A172 (cell line): ENCODE data around the gene THRB. TPM values are rescaled to one million over a fixed set of nuclear protein-coding genes. Genes with fewer than 3 reads are reported as not detected.
"Not testable (repeated sequence)": the region's sequence is repeated elsewhere in the genome, so short reads cannot be mapped to it uniquely, and the experiment has no call there.

Source experiments
- DNase-seq: peaks from one replicate; pipeline ENCODE4 v3.0.0-alpha.2; 2015; ENCODE audit warnings: low spot score
- total RNA-seq: library from RNA; depleted of rRNA; stranded (reverse); fragments of >200 nt; shearing (Covaris generic); gene quantifications from 2 replicates; pipeline ENCODE4 v1.2.3, GENCODE V29; 2014

Gene THRB
- total RNA-seq, 1 experiment from 2014 or later: not detected

DNA sequence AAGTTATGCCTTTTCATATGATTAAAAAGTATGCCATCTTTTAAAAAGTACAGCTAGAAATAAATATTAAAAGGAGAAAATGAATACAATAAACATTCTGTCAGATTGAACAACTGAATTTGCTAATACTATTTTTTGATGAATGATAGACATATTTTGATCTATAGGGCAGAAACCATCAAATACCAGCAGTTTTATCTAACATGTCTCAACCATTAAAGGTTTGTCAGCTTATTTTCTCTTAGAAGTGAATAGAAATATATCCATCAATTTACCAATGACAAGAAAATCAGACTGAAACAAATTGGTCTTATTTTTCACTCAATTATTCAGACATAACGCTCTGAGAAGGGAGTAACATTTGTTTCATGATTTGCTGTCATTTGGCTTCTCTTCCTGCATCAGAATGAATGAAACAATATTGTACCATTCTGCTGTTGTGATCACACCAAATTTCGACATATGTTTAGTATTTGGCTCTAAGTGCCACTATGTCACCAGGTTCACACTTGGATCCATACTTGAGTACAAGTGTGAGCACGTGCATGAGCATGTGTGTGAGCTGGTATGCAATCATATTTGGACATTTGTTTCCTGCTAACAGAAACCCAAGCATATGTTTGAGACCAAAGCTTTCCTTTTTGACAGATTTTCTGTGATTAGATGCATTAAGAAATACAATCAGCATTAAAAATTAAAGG is 86.5 kb downstream of the THRB start:
- DNase-seq: no peak

DNA sequence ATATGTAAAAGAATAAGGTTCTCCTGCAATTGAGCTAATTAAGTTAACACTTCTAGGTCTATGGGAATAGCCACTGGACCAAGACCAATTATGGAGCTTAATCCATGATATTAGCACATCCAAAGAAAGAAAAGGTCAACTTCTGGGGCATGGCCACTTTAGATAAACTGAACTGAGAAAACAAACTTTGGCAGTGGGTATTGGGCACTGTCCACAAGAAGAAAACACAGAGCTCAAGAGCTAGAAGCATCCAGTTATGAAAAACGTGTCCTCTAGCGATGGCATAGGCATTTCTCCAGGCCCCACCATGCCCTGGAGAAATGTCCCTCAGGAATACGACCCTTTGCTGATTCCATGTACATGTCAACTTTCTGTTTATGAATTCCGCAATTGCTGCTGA is 87.8 kb downstream of the THRB start:
- DNase-seq: no peak

DNA sequence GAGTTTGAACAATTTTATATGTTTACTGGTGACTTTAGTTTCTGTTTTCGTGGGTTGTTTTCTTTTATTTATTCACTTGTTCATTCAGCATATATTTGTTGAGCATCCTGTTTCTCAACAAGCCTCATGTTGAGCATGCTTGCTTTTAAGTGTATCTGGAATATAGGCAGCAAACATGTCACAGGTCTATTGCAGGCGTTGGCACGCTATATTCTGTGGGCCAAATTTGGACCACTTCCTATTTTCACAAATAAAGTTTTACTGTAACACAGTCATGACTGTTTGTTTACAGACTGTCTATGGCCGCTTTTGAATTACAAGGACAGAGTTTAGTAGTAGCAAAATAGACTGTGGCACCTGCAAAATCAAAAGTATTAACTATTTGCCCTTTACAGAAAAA is 89.6 kb downstream of the THRB start:
- no peak for DNase-seq

DNA sequence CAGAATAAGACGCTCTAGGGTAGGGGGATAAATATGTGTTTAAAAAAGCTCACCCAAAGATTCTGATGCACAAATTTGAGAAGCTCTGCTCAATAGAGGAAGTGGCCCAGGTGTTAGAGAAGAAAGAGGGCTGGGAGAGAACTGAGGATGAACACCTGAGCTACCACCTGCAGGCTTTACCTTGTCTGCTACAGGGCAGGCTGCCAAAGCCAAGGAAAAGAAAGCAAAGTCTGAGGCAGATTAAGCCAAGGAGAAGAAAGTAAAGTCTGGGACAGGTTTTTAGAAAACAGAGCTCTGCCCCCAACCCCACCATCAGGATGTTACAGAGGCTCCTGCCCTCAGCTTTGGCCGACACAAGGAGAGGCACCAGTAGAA is 92.9 kb downstream of the THRB start:
- no peak for DNase-seq

DNA sequence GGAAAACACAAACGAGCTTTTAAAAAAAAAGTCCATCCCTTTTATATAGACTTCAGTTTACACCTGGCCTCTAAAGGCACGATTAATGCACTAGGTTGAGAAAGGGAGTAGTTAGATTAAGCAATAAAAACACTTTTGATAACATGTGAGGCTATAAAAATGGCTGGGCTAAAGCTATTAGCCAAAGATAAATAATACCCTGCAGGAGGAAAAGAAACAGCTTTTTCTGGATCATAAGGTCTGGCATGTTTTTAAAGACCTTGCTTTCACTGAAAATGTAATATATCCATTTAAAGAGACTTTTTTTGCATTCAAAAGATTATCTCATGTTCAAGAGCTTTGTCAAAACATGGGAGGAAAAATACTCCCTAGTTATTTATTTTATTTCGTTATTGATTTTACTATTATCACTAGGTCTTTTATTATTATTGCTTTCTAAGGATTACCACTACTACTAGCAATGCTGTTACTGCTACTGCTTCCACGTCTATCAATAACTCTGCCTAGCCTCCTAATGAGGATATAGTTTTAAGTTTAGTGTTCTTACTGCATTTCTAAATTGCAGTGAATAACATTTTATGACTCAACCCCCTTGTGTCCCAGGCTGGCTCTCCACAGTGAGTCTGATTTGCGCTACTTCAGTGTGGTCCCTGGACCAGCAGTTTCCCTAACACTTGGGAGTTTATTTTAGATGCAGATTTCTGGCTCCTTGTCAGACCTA is 93.4 kb downstream of the THRB start:
- DNase-seq: no peak

DNA sequence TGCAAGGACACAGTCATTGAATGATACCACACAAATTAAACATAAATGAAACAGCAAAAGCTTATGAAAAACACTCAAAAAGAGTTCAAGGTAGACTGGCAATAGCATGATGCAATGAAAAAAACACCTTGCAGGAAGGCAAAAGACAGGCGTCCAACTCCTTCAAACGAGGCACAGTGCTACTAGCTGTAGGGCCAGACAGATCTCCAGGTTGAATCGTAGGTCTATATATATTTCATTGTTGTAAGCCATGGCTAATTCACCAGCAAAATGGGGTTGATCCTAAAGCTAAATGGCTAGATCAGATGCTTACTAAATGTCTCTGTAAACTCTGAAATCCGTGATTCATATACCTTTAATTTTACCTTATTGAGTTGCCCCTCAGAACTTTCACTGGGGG is 94.2 kb downstream of the THRB start:
- DNase-seq: no peak

DNA sequence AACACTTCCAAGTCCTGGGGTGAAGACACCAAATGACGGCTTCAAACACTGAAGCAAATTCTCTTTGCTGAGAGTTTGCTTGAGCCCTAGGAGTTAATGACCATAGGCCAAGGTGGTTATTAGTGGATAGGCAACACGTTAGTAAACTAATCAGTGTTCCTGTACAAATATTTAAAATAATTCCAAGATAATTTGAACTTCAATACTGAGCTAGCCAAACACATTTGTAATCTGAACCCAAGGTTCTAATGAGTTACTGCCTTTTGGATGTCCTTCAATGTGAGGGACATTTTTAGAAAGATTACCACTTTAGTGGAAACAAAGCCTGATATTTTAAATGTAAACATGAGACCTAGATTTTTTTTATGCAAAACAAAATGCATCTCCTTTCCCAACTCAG is 94.6 kb downstream of the THRB start:
- DNase-seq: no peak

DNA sequence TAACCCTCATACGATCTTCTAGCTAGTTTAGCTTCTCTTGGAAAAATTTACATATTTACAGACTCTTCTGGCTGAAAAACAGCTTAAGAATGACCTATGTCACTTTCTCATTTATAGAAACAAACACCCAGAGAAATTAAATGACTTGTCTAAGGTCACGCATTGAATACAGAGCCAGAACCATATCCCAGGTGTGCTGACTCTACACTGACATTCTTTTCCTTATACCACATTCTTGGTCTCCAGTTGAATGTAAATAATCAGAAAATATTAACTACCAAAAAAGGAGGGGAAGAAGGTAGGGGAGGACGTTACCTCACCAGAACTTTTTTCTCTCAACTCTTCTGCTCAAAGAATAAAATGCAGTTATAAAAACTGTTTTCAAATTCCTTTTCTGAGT is 95.0 kb downstream of the THRB start:
- DNase-seq: no peak

DNA sequence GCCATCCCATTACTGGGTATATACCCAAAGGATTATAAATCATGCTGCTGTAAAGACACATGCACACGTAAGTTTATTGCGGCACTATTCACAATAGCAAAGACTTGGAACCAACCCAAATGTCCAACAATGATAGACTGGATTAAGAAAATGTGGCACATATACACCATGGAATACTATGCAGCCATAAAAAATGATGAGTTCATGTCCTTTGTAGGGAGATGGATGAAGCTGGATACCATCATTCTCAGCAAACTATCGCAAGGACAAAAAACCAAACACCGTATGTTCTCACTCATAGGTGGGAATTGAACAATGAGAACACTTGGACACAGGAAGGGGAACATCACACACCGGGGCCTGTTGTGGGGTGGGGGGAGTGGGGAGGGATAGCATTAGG is 95.9 kb downstream of the THRB start:
- DNase-seq: not testable (repeated sequence)

DNA sequence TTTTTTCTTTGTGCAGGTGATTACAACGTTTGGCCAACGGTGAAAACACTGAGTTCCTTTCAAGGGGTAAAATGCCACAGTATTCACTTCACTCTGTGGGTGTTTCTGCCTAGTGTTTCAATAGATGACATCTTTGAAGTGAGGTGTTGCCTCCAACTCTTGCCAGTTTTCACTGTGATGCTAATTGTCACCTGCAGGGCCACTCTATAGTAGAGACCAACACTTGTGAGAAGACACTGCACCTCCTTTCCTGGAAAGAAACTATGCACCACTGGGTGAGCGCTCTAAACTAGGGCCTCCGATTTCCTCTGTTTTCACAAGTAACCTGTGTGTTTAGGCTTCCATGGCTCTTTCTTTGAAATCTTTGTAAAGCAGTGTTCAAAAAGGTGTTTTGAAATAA is 98.3 kb downstream of the THRB start:
- no peak for DNase-seq

DNA sequence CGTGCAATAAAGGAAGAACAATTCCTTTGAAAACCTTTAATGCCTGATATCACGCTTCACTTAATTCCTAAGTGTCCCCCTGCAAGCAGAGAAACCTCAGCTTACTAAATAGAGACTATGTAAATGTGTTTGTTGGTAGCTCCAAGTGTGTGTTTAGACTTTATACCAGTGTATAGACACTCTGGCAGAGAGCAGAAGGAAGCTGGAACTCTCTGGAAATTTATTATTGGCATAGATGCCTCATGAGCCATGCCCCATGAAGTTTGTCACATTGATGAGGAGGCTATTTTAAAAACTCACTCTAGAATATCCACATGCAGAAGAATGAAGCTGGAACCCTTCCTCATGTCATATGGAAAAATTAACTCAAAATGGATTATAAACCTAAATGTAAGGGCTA is 99.9 kb downstream of the THRB start:
- DNase-seq: no peak

DNA sequence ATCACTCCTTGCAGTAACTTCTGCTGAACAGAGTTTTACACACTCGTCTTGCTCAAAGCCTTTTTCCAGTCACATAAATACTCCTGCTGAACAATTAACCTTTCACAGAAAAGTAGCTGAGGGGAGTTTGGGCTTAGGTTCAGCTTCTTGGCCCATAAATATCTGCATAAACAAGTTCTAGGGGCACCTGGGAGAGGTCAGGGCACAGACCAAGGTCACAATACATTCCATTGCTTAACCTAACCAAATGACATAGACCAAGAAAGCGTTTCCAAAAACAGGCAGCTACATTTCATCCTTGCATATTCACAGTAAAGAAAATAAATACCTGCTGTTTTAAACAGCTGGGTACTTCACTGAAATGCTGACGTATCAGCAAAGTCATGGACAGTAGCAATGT is 101.3 kb downstream of the THRB start:
- no peak for DNase-seq

DNA sequence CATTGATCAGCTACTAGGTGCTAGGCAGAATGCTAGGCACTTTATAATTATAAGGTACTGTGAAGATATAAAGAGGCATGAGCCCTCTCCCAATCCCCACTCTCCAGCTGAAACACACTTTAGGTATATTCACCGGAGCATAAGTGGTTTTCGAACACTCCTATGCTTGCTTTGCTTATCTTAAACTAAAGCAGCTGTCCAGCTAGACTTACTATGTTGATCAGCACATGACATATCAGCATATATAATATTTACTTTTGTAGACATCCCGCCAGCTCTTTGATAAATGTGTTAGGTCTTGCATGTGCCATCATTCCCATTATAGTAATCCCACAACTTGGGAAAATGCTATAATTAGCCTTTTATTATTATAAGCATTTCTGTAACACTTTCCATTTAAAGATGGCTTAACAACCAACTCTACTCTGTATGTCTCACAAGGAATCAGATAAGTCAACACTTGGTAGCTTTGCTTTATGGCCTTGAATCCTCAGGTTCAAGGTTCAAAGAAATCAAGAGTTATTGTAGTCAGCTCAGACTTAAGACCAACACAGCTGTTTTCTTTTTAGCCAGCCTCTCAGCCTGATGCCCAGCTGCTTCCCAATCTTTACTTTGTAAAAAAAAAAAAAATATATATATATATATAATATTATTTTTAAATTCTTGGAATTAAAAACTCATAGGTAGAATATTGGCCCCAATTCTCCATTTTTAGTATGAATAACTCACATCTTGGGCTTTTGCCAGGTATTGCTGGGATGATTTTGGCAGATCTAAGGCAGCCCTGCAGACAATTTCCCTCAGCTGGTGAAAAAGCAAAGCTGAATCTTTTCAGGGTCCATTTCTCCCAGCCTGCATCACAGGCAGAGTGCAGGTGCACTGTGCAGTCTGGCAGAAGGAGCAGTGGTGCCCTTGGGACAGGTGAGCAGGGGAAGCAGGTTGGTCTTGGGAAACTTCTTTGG is 104.2 kb downstream of the THRB start:
- no peak for DNase-seq

DNA sequence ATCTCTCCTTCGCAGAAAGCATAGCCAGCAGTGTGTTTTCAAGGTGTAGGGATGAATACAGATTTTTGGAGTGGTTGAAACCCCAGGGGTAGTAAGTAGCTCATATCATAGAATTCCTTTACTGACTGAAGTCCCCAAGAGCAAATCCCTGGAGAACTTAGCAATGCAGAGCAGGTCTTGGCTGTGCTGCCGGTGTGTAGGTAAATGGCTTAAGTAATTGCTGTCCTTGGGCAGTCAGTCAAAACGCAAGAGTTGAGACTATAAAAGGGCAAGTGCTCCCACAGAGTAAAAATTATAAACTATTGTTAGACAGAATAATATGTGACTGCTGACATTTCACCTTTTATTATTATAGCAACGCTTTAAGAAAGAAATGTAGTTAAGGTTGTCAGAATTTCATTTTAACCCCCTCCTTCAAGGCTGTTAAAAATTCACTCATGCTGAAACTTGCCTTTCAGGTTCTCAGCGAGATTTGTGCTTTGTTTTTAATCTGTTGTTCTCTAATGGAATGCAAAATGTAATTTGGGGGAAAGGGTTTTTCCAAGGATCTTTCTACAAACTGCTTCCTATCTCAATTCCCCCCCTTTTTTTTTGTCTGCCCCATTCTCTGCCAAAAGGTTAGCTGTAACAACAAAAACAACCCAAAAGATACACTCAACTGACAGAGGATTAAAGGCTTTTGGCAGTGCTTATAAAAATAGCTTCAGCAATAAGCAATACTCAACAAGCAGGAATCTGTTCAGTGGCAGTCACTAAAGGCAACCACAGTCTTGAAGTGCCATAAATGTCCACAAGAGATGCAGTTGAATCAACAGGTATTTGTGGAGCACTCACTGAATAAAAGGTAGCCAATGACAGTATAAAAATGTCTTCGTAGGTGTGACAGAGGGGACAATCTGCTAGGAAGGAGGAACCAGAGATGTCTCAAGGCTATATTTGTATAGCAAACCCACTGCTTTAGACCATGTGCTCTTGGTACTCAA is 105.3 kb downstream of the THRB start:
- DNase-seq: no peak

DNA sequence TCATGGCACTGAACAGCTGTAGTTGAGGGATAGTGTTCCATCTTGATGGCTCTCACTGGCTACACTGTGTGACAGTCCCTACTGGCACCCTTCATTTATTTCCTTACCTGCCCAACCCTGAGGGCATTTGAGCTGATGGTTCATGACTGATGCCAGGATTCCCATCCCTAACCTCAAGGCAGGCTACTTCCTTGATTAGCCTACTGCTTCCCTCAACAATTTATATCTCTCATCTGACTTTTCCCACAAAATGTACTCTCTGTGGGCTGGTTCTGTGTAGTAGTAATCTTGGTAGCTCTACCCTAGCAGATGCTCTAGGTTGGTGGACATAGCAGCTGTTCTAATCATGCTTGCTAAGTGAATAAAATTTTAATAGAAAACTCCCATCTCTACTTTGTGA is 106.0 kb downstream of the THRB start:
- DNase-seq: no peak

DNA sequence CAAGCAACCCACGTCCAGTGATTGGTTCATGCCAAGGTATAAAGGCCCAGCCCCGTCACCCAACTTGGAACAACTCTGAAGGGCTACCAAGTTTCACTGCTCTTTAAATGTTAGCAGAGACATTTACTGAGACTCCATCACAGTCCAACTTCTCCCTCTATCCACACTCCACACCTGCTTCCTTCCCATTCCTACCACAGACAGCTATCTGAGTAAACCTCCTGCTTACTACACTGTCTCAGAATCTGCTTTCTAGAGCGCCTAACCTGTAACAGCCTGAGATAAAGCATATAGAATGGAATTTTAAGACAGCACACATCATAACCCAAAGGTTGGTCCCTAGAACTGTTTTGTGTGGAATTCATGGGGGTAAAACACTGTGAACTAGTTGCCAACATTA is 106.5 kb downstream of the THRB start:
- no peak for DNase-seq

DNA sequence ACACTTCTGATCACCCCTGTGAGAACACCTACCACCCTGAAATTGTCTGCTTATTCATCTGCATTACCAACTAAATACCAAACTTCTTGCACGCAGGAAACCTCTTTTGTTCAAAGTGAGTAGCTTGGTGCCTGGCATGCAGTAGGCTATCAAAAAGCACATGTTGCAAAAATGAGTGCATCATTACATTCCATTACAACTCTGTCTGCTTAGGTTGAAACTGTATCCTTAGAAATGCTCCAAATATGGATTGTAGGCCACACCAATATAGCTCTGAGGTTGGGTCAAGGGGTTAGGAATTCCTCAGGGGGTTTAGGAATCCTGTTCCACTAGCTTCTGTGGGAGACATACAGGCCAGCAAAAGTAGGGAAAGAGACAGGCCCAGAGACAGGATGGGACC is 107.2 kb downstream of the THRB start:
- no peak for DNase-seq

DNA sequence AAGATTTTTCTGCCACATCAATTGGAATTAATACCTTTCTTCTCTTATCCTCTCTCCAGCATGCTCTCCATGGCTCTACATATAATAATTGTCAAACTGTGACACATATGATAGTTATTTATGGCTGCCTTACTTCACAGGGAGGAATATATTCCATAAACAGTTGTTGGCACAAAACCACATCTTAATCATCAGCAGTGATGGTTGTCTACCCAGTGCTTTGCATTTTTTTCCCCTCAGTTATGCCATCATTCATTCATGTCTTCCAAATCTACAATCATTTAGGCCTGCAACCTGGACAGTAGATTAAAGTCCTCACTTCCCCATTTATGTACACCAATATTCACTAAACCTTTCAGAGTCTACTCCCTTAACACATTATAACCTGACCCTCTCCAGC is 107.7 kb downstream of the THRB start:
- no peak for DNase-seq

DNA sequence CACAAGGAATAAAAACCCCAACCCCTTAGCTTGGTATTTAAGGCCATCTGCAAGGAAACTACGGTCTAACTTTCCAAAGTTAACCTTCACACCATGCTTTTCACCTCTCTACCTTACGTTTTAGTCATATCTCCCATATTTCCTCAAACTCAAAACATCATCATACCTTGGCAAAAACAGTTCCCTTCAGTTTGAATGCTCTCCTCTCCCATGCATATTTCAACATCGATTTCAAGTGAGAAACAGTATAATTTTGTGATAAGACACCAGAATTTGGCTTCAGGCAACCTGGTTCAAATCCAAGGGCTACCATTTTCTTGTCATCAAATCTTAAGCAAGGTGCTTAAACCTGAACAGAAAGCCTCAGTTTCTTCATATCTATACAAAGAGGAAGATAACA is 108.2 kb downstream of the THRB start:
- DNase-seq: no peak

DNA sequence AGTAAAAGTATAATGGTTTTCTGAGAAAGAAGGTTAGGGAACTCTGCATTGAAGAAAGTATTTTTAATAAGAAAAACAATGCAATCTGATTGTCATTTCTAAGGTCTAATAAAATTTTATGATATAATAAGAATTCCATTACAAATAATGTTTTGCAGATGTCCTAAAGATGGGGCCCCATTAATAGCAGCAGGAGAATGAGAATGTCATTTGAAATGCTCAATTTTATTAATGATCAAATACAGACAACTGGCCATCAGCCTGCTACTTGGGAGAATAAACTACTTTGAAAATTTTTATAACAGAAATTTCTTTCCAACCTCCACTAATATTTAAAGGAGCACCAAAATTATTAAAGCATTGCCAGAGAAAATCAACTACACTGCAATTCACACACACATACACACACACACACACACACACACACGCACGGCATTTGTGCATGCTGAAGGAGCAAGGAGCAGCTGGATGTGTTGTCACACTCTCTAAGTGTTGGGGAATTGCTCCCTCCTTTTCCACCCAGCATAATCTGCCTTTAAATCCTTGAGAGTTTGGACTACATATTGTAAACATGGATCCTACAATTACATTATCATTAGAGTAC is 109.5 kb downstream of the THRB start:
- no peak for DNase-seq

DNA sequence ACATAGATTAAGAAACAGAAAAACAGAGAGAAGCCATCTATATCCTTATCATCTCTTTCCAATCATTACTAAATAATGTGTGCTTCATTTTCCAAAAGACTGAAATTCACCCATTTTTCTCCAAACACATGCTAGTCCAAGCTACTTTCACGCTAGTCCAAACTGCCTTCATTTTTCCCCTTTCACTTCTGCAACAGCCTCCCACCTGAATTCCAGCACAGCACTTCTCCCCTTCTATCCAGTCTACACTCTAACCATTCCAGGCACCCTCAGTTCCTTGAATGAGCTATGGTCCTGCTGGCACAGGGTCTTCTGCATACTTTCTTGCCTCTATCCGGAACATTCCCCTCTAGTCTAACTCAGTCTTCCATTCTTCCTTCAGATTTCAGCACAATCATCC is 112.0 kb downstream of the THRB start:
- no peak for DNase-seq
